ENCODE measurements around the gene MBNL2.

Gene MBNL2

DNA sequence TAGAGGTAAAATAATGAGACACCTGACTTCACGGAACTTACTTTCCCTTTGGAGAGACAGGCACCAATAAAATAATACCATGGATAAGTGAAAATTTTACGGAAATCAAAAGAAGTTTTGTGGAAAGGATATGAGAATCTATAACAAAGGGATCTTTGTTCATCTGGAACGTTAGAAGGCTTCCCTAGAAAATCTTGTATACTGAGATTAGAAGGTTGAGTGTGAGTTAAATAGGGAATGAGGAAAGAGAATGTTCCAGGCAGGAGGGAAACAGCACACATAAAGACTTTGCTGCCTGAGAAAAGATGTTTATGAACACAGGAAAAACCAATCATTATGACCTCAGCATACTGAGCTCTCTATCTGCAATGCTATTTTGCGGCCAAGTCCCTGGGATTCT is 192.3 kb downstream of the MBNL2 start:
- Histone ChIP-seq H3K27ac (replicated peaks; ENCODE audit: low read length) (no peak overlapping the region), H3K4ac (ENCODE audit: low read length) (no peak overlapping the region), H3K4me1 (ENCODE audit: control insufficient read depth in 2 of 2, insufficient read depth in 1 of 2, low read depth in 1 of 2, low read length in 2 of 2) (no peaks in the 10 kb centered on the region), H3K14ac (ENCODE audit: low read length) (no peak overlapping the region), H3K18ac (ENCODE audit: low read length) (no peak overlapping the region), H3K4me2 (ENCODE audit: insufficient read depth, low read length, poor library complexity, severe bottlenecking) (no peak overlapping the region), H3K4me3 (ENCODE audit: low read length in 2 of 2) (no peak overlapping the region), H2AFZ (ENCODE audit: low read length) (no peak overlapping the region), H3K9me3 (replicated peaks in 1 of 2; ENCODE audit: control insufficient read depth in 2 of 2, insufficient read depth in 1 of 2, low read depth in 1 of 2, low read length in 2 of 2) (no peaks in the 10 kb centered on the region), H3K9ac (ENCODE audit: low read depth, low read length, poor library complexity) (no peak overlapping the region), H2BK120ac (ENCODE audit: low read depth, low read length) (no peak overlapping the region), H2BK12ac (ENCODE audit: low read length) (no peak overlapping the region), H4K8ac (ENCODE audit: low read depth, low read length) (no peak overlapping the region), H3K27me3 (ENCODE audit: control insufficient read depth in 3 of 3, insufficient read depth in 3 of 3, low read depth in 1 of 3, low read length in 3 of 3) (no peaks in the 10 kb centered on the region), H3K79me1 (ENCODE audit: low read depth, low read length) (no peaks in the 10 kb centered on the region), H2BK5ac (ENCODE audit: low read length) (no peak overlapping the region), H4K91ac (ENCODE audit: low read depth, low read length, poor library complexity) (no peak overlapping the region), H3K23ac (ENCODE audit: low read depth, low read length, poor library complexity) (no peak overlapping the region), H3K36me3 (replicated peaks in 1 of 2; ENCODE audit: control insufficient read depth in 2 of 2, insufficient read depth in 2 of 2, low read length in 2 of 2) (no peaks in the 10 kb centered on the region), H2BK15ac (ENCODE audit: low read length) (no peak overlapping the region), H2AK5ac (ENCODE audit: low read depth, low read length) (no peak overlapping the region)
- no peak for DNase-seq (ENCODE audit: low spot score)
- WGBS, 2 donors (ENCODE audit: extremely low coverage in 2 of 2, insufficient read length in 2 of 2, insufficient replicate concordance in 1 of 2) = no CpG with 5 or more reads among the region's 4 CpGs

DNA sequence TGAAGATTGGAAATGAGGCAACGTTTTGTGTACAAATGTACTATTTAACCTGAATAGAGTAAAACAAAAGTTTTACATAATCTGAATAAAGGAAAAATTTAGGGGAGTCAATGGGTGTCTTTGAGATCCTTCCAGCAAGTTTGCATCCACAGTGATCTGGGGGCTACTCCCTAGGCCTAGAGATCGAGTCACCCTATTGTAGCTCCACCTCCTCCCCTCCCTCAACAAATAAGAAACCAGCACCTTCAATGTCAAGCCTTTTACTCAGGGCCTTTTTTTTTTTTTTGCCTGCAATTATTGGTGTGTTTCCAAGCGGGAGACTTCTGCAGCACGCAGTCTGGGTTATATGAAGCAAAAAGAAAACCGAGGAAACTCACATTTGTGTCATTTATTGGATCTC is 195.6 kb downstream of the MBNL2 start:
- H3K4me3 ChIP-seq (ENCODE audit: low read length in 2 of 2) = no peak overlapping the region
- H2BK15ac ChIP-seq (ENCODE audit: low read length) = no peak overlapping the region
- no peak overlapping the region for H3K4me2 ChIP-seq (ENCODE audit: insufficient read depth, low read length, poor library complexity, severe bottlenecking)
- DNase-seq (ENCODE audit: low spot score) = no peak
- H3K18ac ChIP-seq (ENCODE audit: low read length) = no peak overlapping the region
- H3K79me1 ChIP-seq (ENCODE audit: low read depth, low read length) = no peaks in the 10 kb centered on the region
- no peak overlapping the region for H3K14ac ChIP-seq (ENCODE audit: low read length)
- H3K4me1 ChIP-seq (ENCODE audit: control insufficient read depth in 2 of 2, insufficient read depth in 1 of 2, low read depth in 1 of 2, low read length in 2 of 2) = no peaks in the 10 kb centered on the region
- H3K23ac ChIP-seq (ENCODE audit: low read depth, low read length, poor library complexity) = no peak overlapping the region
- no peak overlapping the region for H2BK5ac ChIP-seq (ENCODE audit: low read length)
- H4K8ac ChIP-seq (ENCODE audit: low read depth, low read length) = no peak overlapping the region
- H2AK5ac ChIP-seq (ENCODE audit: low read depth, low read length) = no peak overlapping the region
- H3K4ac ChIP-seq (ENCODE audit: low read length) = no peak overlapping the region
- no peak overlapping the region for H2BK12ac ChIP-seq (ENCODE audit: low read length)
- H2BK120ac ChIP-seq (ENCODE audit: low read depth, low read length) = no peak overlapping the region
- WGBS, 2 donors (ENCODE audit: extremely low coverage in 2 of 2, insufficient read length in 2 of 2, insufficient replicate concordance in 1 of 2) = no CpG with 5 or more reads among the region's 5 CpGs
- H3K27ac ChIP-seq (replicated peaks; ENCODE audit: low read length) = no peak overlapping the region
- no peak overlapping the region for H2AFZ ChIP-seq (ENCODE audit: low read length)
- H3K9ac ChIP-seq (ENCODE audit: low read depth, low read length, poor library complexity) = no peak overlapping the region
- H3K36me3 ChIP-seq (replicated peaks in 1 of 2; ENCODE audit: control insufficient read depth in 2 of 2, insufficient read depth in 2 of 2, low read length in 2 of 2) = no peaks in the 10 kb centered on the region
- no peaks in the 10 kb centered on the region for H3K27me3 ChIP-seq (ENCODE audit: control insufficient read depth in 3 of 3, insufficient read depth in 3 of 3, low read depth in 1 of 3, low read length in 3 of 3)
- no peak overlapping the region for H4K91ac ChIP-seq (ENCODE audit: low read depth, low read length, poor library complexity)
- H3K9me3 ChIP-seq (replicated peaks in 1 of 2; ENCODE audit: control insufficient read depth in 2 of 2, insufficient read depth in 1 of 2, low read depth in 1 of 2, low read length in 2 of 2) = no peaks in the 10 kb centered on the region

DNA sequence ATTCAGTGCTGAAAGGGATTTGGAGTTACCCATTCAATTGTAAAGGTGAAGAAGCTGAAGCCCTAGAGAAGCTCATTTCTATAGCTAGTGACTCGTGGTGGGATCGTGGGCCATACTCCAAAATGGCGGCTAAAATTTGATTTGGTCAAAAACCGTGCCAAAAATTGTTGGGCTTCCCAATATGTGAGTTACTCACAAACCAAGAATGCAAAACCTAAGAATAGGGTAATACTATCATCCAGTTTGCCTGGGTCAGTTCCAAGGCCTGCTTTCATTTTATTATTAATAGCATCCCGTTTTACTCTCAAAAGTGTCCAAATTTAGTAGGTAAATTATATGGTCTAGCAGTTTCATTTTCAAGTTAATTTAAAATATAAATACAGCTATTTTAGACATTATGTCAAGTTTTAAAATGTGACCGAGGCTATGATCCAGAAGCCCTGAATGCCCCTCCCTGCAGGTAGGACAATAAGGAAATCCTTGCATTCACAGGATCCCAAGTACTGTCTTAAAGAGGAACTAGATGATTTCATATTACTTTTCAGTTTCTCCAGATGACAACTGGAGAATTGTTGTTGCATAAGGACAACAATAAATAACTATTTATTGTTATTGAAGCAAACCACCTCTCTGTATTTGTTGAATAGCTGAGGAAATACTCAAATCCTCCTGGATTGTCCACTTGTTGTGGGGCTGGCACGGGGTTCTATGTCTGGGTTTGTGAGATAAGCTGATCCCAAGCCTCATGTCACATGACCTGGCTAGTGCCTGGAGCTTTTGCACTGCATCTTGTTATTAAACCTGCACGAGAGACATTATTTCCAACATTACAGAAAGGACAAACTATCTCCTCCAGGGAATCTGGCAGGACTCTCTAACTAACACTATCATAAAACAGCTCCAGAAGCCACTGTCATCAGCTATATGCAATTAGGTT is 200.3 kb downstream of the MBNL2 start:
- Histone ChIP-seq H3K27ac (replicated peaks; ENCODE audit: low read length) (no peak overlapping the region), H3K14ac (ENCODE audit: low read length) (no peak overlapping the region), H3K79me1 (ENCODE audit: low read depth, low read length) (no peaks in the 10 kb centered on the region), H3K27me3 (ENCODE audit: control insufficient read depth in 3 of 3, insufficient read depth in 3 of 3, low read depth in 1 of 3, low read length in 3 of 3) (no peaks in the 10 kb centered on the region), H4K8ac (ENCODE audit: low read depth, low read length) (no peak overlapping the region), H3K4me1 (ENCODE audit: control insufficient read depth in 2 of 2, insufficient read depth in 1 of 2, low read depth in 1 of 2, low read length in 2 of 2) (no peaks in the 10 kb centered on the region), H2AFZ (ENCODE audit: low read length) (no peak overlapping the region), H4K91ac (ENCODE audit: low read depth, low read length, poor library complexity) (no peak overlapping the region), H2BK12ac (ENCODE audit: low read length) (no peak overlapping the region), H3K18ac (ENCODE audit: low read length) (no peak overlapping the region), H3K4me3 (ENCODE audit: low read length in 2 of 2) (no peak overlapping the region), H3K36me3 (replicated peaks in 1 of 2; ENCODE audit: control insufficient read depth in 2 of 2, insufficient read depth in 2 of 2, low read length in 2 of 2) (no peaks in the 10 kb centered on the region), H3K9me3 (replicated peaks in 1 of 2; ENCODE audit: control insufficient read depth in 2 of 2, insufficient read depth in 1 of 2, low read depth in 1 of 2, low read length in 2 of 2) (no peaks in the 10 kb centered on the region), H3K9ac (ENCODE audit: low read depth, low read length, poor library complexity) (no peak overlapping the region), H2BK120ac (ENCODE audit: low read depth, low read length) (no peak overlapping the region), H3K4me2 (ENCODE audit: insufficient read depth, low read length, poor library complexity, severe bottlenecking) (no peak overlapping the region), H2BK5ac (ENCODE audit: low read length) (no peak overlapping the region), H2AK5ac (ENCODE audit: low read depth, low read length) (no peak overlapping the region), H3K4ac (ENCODE audit: low read length) (no peak overlapping the region), H2BK15ac (ENCODE audit: low read length) (no peak overlapping the region), H3K23ac (ENCODE audit: low read depth, low read length, poor library complexity) (no peak overlapping the region)
- no peak for DNase-seq (ENCODE audit: low spot score)
- no CpG with 5 or more reads among the region's 8 CpGs for WGBS, 2 donors (ENCODE audit: extremely low coverage in 2 of 2, insufficient read length in 2 of 2, insufficient replicate concordance in 1 of 2)

DNA sequence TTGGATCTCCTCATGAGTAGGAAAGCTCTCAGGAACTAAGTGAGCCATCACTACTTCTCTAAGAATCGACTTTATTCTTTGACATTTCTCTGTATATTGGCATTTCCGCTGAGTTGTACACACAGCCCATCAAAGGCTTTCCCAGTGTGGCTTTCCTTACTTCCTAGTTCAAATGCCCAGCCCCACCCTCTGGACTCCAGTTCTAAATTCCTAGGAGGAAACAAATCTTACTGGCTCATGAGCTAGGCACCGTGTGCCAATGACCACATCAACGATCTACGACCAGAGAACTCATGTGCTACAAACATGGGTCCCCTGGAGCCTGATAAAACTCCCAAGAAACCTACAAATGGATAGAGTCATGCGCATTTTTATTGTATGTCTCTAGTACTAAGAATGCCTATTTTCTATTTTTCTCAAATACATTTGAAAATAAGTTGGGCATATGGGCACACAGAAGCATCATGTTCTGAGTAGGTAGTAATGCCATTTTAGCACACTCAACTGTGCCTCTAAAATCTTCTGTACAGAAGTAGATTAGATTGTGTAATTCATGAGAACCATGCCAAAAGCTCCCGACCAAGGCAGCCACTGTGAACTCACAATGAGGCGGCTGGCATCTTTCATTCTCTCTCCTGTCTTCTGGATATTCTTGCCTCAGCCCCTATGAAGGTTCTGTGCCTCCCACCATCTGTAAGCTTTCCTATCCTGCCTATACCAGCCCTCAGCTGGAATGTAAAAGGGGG is 201.3 kb downstream of the MBNL2 start:
- H3K9me3 ChIP-seq (replicated peaks in 1 of 2; ENCODE audit: control insufficient read depth in 2 of 2, insufficient read depth in 1 of 2, low read depth in 1 of 2, low read length in 2 of 2) = no peaks in the 10 kb centered on the region

More for the DNA sequence above, 201.3 kb downstream of the MBNL2 start:
- no peak overlapping the region for H4K91ac ChIP-seq (ENCODE audit: low read depth, low read length, poor library complexity)
- no peak overlapping the region for H2BK12ac ChIP-seq (ENCODE audit: low read length)
- no peak overlapping the region for H4K8ac ChIP-seq (ENCODE audit: low read depth, low read length)
- no peak overlapping the region for H2AK5ac ChIP-seq (ENCODE audit: low read depth, low read length)
- H3K4ac ChIP-seq (ENCODE audit: low read length) = no peak overlapping the region
- H3K79me1 ChIP-seq (ENCODE audit: low read depth, low read length) = no peaks in the 10 kb centered on the region
- no peak overlapping the region for H3K4me2 ChIP-seq (ENCODE audit: insufficient read depth, low read length, poor library complexity, severe bottlenecking)
- no peak overlapping the region for H2BK15ac ChIP-seq (ENCODE audit: low read length)
- H2BK120ac ChIP-seq (ENCODE audit: low read depth, low read length) = no peak overlapping the region
- H3K18ac ChIP-seq (ENCODE audit: low read length) = no peak overlapping the region
- no peak for DNase-seq (ENCODE audit: low spot score)
- no CpG with 5 or more reads among the region's 8 CpGs for WGBS, 2 donors (ENCODE audit: extremely low coverage in 2 of 2, insufficient read length in 2 of 2, insufficient replicate concordance in 1 of 2)
- H3K14ac ChIP-seq (ENCODE audit: low read length) = no peak overlapping the region
- H3K9ac ChIP-seq (ENCODE audit: low read depth, low read length, poor library complexity) = no peak overlapping the region
- no peaks in the 10 kb centered on the region for H3K27me3 ChIP-seq (ENCODE audit: control insufficient read depth in 3 of 3, insufficient read depth in 3 of 3, low read depth in 1 of 3, low read length in 3 of 3)
- H3K4me3 ChIP-seq (ENCODE audit: low read length in 2 of 2) = no peak overlapping the region
- H3K27ac ChIP-seq (replicated peaks; ENCODE audit: low read length) = no peak overlapping the region
- H2BK5ac ChIP-seq (ENCODE audit: low read length) = no peak overlapping the region
- no peaks in the 10 kb centered on the region for H3K4me1 ChIP-seq (ENCODE audit: control insufficient read depth in 2 of 2, insufficient read depth in 1 of 2, low read depth in 1 of 2, low read length in 2 of 2)
- no peak overlapping the region for H3K23ac ChIP-seq (ENCODE audit: low read depth, low read length, poor library complexity)
- H2AFZ ChIP-seq (ENCODE audit: low read length) = no peak overlapping the region
- no peaks in the 10 kb centered on the region for H3K36me3 ChIP-seq (replicated peaks in 1 of 2; ENCODE audit: control insufficient read depth in 2 of 2, insufficient read depth in 2 of 2, low read length in 2 of 2)

Measured in neuronal stem cell (in vitro differentiated cells).